ENCODE results near the gene TEFM.

DNA sequence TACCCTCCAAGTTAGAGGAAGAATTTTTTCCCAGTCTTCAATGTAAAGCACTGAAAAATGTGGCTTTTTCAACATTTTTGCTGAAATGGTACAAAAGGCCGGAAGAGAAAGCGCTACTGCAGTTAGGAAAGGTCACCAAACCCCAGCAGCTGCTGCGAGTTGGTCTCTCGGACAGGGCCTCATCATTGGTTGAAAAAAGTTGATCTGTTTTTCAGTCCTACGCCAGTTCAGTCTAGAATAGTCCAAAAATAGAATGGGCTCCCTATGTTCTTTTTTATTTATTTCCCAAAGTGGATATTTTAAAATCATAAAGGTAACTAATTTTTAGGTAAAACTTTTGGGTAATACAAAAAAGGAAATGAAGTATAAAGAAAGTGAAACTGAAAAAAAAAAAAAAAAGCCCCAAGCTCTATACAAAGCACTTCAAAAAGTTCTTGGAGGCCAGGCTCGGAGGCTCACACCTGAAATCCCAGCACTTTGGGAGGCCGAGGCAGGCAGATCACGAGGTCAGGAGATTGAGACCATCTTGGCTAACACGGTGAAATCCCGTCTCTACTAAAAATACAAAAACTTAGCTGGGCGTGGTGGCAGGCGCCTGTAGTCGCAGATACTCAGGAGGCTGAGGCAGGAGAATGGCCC is 33.1 kb upstream of the TEFM start:
- TF ChIP-seq, protein P1, sequence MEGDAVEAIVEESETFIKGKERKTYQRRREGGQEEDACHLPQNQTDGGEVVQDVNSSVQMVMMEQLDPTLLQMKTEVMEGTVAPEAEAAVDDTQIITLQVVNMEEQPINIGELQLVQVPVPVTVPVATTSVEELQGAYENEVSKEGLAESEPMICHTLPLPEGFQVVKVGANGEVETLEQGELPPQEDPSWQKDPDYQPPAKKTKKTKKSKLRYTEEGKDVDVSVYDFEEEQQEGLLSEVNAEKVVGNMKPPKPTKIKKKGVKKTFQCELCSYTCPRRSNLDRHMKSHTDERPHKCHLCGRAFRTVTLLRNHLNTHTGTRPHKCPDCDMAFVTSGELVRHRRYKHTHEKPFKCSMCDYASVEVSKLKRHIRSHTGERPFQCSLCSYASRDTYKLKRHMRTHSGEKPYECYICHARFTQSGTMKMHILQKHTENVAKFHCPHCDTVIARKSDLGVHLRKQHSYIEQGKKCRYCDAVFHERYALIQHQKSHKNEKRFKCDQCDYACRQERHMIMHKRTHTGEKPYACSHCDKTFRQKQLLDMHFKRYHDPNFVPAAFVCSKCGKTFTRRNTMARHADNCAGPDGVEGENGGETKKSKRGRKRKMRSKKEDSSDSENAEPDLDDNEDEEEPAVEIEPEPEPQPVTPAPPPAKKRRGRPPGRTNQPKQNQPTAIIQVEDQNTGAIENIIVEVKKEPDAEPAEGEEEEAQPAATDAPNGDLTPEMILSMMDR (IDR thresholded peaks at IDR 0.05): no peak
- no peak for TF ChIP-seq POLR2AphosphoS5 (IDR thresholded peaks at IDR 0.05)
- no peak for TF ChIP-seq POLR2A (IDR thresholded peaks at IDR 0.05)
- no peak for TF ChIP-seq EP300 (IDR thresholded peaks at IDR 0.05; ENCODE audit: low read depth)
